ENCODE results near the gene CDH4.
A peak's percentile ranks its signal among the peaks of the same experiment; 100 is the strongest.

Gene CDH4

DNA sequence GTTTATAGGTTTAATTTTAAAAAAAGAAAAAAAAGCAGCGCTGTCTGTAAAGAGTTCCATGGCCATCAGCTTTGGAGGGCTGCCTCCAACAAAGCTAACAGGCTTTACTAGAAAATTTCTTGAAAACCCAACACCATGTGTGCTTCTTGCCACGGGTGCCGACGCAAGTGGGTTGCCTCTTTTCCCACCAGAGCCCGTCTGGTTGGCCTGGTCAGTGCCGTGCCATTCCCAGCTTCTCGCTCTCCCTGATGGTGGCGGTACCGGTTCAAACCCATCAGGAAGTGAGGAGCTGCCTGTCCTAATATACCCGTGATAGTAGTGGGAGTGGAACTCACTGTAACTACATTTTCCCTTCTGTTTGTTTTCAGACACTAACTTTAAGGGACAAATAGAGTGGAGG, 73.7 kb downstream of the CDH4 start:
- no peak for DNase-seq (ENCODE audit: low read depth in 2 of 2)

DNA sequence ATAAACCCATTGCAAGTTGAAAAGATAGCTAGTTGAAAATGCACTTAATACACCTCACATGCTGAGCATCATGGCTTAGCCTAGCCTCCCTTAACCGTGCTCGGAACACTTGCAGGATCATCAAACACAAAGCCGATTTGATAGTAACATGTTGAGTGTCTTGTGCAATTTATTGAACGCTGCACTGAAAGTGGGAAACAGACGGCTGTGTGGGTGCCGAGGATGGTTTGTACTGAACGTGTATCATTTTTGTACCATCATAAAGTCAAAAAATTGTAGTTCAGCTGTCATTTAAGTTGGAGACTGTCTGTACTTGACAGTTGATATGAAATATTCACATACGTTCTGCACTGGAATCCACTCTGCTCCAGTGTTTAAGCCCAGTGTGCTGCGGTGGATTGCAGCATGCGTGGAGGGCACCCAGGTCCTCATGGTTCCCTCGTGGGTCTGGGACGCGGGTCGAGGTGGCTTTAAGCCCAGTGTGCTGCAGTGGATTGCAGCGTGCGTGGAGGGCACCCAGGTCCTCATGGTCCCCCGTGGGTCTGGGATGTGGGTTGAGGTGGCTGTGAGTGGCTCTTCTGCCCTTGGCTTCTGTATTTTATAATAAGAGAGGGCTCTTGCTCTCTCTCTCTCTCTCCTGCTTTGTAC, 77.0 kb downstream of the CDH4 start:
- DNase-seq (ENCODE audit: low read depth in 2 of 2): no peak

DNA sequence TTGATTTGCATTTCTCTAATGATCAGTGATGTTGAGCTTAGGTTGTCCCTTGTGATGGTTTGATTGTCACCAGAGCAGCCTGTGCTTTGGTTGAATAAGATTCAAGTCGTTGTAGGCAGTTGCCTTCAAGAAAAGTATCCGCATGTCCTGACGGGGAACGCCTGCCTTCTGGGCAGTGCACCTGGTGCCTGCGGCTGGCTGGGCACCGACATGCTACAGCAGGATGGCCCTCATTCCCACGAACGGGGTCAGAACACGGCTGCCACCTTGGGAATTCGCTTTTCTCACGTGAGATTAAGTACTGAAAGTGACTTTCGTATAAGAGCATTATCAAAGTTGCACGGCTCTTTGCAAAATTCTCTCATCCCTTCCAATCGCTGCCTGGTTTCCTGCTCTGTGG, 78.4 kb downstream of the CDH4 start:
- DNase-seq (ENCODE audit: low read depth in 2 of 2): no peak

DNA sequence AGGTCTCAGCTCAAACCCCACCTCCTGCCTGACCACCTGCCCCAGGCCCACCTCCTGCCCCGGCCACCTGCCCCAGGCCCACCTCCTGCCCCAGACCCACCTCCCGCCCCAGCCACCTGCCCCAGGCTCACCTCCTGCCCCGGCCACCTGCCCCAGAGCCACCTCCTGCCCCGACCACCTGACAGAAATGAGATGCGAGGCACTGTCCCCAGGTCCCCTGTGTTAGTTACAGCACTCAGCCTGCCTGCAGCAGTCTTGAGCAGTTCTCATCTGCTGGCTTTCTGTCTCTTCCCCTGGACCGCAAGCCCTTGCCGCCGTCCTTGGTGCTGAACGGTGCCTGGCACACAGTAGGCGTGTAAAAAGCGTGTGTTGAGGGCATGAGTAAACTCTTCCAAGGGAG, 79.5 kb downstream of the CDH4 start:
- no peak for DNase-seq (ENCODE audit: low read depth in 2 of 2)

DNA sequence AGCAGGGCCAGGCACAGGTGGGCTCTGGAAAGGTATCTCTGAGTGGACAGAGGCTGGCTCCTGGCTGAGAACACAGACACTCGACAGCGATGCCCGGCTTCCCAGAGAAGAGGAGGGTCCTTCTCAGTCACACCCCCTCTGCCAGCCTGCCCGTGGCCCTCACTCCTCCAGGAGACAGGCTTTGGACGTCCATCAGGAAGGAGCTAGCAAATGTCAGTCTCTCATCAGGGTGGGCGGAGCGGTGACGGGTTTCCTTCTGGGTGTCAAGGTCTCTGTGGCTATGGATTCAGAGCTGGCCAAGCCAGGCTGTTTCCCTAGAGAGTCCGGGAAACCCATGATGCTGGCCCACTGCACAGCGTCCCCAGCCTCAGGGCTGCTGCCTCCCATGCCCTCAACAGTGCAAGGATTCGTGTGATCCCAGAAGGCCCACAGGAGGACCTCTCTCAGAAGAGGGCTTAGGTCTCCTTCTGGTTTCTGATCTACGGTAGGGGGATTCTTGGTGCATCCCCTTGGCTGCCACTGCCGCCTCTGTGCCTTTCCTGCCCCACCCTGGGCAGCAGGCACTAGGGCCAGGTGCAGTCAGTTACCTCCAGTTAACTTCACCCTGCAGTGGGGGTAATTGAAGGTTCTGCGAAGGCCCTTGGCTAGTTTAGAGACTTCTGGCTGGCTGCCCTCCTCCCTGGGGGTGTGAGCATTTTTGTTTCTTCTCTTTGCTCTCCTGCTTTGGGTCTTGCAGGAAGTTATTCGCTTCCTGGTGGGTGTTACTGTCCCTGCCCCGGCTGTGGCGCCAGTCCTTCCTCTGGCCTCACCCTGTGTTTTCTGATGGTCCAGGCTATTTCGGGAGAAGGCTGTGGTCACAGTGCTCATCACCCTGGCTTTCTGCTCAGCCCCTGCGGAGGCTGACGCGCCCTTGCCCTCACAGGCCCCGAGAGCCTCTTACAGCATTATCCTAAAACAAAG, 80.2 kb downstream of the CDH4 start:
- no peak for DNase-seq (ENCODE audit: low read depth in 2 of 2)

DNA sequence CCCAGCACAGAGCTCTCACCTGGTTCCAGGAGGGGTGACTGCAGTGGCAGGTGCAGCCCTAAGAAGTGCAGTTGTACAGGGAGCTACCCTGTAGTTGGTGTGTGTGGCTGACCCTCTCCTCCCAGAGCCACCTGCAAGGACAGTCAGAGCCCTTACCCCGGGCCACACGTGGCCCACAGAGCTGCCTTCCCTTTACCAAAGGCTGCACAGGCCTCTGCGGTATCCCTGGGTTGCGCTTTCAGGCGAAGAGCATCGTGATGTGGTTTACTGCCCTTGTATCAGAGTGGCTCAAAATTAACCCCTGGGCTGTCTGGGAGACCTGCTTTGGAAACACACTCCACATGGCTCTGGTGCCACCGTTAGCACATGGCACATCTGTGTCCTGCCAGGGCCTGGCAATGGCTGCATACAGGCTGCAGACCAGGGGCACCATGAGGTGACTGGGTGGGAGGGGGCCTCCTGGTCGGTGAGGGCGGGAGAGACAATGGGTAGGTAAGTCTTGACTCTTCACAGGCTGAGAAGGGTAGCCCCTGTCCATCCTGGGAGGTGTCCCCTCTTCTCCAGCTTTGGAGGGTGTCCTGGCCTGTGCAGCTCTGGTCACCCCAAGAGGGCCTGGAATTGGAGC, 81.5 kb downstream of the CDH4 start:
- DNase-seq (ENCODE audit: low read depth in 2 of 2): no peak

DNA sequence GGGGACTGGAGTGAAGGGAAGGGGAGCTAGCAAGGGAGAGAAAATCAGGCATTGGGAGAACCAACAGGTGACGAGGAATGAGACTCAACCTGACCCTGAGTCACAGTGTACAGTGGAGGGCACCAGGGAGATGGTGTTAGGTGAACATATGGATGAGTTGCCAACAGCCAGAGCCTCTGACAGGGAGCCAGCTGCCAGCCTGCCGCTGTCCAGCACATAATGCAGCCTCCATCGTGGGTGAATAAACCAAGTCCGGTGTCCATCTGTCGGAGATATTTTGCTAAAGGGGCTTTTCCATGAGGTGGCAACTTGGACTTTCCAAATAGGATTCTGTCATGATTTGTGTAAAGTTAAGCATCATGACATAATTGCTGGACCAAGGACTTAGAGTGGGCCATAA, 88.1 kb downstream of the CDH4 start:
- DNase-seq (ENCODE audit: low read depth in 2 of 2): no peak

DNA sequence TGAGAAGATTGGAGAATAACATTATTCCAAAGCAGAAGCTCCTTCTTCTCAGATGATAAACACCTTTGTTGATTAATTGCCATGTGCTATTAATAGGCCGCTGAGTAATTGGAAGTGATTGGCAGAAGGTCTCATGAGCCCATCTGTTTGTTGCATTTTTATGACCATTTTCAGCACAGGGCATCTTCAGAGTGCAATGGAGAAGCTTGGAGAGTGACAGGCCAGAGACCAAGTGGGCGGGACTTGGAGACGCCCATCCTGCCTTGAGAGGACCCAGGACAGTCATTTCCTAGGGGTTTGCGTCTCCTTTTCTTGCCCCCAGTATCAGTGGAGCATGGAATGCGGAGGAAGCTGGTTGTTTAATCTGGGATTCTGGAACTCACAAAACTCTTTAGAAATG, 89.5 kb downstream of the CDH4 start:
- no peak for DNase-seq (ENCODE audit: low read depth in 2 of 2)

DNA sequence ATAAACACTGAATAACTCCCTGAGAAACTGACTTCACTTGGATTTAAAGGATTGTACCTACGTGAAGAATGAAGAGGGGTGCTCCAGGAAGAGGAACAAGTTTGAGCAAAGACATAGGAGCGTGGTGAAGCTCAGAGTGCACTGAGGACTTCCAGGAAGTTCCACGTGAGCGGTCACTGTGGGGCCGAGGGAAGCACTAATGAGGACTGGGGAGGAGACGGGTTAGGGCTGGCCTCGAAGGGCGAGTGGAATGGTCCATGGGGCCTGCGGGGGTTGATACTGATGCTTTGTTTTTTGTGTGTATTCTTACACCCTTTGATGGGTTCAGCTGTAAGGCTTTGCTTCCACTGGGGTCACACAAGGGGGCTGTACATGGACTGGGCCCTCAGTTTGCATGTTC, 91.9 kb downstream of the CDH4 start:
- DNase-seq (ENCODE audit: low read depth in 2 of 2): no peak

DNA sequence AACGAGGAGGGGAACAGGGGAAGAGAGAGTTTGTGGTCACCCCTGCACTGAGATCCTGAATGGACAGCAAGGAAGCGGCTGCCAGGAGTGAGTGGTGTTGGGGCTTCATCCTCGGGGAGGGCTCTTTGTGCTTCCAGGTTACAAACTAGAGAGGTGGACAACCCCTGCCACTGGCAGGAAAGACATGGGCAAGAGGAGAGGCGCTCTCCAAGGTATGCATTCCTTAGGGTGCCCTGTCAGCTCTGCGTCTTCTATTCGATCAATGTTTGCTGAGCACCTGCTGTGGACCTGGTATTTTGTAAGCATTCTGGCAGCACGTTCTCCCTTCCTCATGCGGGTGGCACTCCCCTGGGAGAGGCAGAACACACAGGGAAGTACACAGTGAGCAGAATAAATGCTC, 93.6 kb downstream of the CDH4 start:
- DNase-seq (ENCODE audit: low read depth in 2 of 2): no peak

DNA sequence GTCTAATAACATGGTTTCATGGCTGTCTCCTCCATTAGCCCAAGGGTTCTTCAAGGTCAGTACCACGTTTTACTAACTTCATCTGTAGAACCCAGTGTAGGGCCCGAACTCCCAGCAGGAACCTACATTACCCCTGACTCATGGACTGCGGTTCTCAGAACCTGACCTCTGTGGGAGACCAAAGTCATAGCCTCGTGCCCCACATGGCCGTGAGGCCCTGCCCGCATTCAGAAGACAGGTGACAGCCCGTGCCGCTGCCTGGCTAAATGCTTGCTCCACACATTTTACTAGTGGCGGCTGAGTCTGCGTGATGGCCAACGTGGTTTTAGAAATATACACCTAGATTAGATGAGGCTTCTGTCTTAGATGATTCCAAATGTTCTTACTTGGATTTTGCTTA, 94.9 kb downstream of the CDH4 start:
- no peak for DNase-seq (ENCODE audit: low read depth in 2 of 2)

DNA sequence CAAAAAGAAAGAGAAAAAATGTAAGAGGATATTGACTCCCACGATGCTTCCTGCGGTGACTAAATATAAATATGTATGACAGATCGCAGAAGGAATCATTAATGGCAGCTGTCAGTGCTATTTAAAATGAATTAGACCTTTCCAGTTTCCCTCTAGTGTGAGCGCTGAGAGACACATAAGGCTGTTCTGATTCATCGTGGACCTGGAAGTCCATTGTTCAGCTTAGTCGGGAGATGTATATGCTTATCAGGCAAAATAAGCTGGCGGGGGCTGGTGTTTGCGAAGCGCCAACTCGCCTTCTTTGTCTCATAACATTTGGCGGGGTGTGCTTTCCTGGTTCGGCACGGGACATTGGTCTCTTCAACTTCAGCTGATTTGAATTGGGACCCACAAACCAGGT, 95.4 kb downstream of the CDH4 start:
- no peak for DNase-seq (ENCODE audit: low read depth in 2 of 2)

DNA sequence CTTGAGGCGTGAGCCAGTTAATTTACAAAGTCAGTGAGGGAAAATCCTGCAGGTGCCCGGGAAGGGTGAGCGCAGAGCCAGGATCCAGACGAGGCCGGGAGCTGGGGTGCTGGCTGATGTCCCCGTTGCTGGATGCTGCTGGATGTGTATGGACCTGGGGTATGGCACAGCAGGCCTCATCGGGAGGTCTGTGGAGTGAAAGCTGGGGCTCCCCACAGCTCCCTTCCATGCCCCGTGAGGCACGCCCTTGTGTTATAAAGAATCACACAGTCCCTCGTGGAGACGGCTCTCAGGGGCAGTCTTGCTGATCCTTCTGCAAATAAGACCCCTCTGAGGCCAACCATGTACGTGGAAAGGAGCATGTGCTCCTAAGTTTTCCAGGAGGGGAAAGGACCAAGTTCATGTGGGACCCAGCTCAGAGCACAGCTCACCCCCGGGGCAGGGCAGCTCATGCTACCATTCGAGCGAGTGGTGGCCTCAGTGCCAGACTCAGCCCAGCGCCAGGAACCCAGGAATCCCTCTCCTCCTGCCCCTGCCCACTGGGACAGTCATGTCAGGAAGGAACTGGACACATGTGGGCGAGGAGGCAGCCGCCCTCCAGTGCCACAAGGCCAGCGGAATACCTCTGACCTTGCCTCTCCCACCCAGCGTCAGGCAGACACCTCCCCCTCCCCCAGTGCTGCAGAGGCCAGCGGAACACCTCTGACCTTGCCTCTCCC, 97.5 kb downstream of the CDH4 start:
- DNase-seq (ENCODE audit: low read depth in 2 of 2): no peak

DNA sequence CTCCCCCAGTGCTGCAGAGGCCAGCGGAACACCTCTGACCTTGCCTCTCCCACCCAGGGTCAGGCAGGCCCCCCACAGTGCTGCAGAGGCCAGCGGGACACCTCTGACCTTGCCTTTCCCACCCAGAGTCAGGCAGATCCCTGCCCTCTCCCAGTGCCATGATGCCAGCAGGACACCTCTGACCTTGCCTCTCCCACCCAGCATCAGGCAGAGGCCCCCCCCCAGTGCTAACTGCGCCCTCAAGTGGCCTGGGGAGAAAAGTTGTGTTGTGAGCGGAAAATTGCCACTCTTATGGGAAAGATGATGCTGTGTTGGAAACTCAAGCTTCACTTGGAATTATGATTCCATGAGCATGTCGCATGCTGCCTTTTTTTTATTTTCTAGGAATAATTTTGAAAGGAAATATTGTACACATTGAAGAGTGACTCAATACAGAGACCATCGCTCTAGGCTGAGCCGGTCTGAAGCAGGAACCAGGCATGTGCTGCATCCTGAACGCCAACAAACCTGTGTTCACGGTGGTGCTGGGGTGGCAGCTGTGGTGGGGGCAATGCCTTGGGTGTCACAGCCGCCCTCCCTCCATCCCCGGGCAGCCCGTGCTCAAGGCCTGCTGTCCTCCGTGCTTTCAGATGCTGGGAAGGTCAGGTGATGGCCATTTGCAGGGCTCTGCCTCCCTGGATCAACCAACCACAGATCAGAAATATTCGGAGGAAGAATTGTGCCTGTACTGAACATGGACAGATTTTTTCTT, 98.6 kb downstream of the CDH4 start:
- no peak for DNase-seq (ENCODE audit: low read depth in 2 of 2)

DNA sequence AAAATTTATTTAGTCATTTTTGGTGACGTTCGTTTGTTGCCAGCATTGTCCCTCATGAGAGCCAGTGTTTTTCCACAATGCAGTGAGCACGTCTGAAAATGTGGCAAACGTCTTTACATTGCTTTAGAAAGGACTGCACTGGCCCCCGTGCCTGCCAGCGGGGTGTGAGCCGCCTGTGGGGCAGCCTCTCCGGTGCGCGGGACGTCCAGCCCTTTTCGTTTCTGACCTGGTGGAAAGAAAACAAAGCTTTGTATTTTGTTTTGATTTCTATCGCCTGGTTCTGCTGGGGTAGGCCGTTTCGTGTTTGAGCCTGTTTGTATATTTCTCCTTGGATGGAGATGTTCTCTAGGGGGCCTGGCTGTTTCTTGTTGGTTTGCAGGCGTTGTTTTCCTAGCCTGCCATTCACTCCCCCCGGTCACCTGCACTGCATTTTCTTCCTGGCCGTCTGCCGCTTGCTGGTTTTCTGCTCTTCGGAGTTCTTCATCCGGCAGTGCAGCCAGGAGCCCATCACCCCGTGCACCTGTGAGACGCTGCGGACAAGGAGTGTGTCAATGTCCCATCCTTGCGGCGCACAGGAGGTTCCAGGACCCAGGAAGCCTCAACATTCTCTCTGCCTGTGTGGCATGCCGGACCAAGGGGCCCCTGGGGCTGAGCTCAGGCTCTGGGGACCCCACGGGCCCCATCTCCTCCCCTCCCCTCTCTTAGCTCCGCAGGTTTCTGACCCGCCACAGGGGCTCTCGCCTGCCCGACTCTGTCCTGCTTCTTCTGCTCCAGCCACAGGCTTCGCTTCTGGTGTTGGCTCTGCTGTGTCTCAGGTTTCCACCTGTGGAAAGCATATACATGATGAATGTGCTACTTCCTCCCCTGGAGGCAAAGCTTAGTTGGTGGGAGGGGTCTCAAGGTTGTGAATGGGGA, 100.5 kb downstream of the CDH4 start:
- no peak for DNase-seq (ENCODE audit: low read depth in 2 of 2)

DNA sequence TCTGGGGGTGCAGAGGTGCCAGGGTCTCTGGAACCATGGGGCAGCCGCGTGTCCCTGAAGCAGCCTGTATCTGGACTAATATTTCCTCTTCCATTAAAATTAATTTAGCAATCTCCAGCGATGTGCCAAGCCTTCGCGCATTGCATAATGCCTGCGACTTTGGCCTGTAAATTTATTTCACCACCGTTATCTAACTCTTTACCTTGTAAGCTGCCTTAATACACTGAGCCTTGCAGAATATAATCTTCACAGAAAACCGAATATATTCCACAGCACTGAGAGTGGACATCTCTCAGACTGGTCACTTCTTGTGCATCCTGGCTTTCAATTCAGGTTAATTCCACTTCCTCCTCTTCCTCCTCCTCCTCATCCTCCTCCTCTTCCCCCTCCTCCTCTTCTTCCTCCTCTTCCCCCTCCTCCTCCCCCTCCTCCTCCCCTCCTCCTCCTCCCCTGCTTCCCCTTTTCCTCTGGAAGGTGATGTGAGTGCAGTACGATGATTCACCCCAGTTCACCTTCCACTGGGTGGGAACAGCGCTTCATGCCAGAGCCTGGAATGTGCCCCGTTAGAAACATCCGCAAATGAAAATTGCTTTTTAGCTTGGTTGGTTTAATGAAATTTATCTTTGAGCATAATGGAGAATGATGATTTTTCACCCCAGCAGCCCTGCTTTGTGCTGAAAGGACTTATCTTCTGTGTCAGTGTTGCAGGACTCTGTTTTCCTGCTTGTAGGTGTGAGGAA, 101.4 kb downstream of the CDH4 start:
- peak in 1 of 2 experiments; percentile 8 for DNase-seq (ENCODE audit: low read depth in 2 of 2)

DNA sequence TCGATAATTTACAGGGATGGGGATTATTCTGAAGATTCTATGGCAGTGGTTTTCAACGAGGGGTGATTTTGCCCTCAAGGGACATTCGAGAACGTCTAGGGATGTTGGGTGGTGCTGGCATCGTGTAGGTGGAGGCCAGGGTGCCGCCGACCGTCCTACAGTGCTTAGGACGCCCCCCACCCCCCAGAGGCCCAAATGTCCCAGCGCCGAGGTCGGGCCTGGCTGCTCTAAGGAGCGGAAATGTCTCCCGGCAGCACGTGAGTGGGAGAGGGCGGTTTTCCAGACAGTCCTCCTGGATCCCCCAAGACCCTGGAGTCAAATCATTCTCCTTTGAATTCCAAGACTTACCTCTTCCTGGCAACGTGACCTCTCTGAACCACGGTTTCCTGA, 101.9 kb downstream of the CDH4 start:
- DNase-seq (ENCODE audit: low read depth in 2 of 2): no peak

DNA sequence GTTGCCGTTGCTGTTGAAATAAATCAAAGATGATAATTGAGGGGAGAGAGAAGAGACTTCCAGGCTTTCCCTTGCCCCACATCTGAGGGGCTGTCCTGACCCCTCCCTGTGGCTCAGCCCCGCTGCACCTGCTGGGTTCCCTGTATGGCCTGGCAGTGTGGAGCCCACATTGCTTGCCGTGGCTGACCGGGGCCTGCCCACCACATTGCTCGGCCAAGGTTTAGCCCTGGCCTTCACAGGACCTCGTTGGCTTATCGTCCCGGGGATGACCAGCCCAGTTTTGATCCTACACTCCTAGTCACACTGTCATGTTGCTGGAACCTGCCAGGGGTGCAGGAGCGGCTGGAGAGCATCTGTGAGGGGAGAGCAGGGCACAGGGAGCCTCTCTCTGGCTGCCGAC, 102.4 kb downstream of the CDH4 start:
- DNase-seq (ENCODE audit: low read depth in 2 of 2): no peak

DNA sequence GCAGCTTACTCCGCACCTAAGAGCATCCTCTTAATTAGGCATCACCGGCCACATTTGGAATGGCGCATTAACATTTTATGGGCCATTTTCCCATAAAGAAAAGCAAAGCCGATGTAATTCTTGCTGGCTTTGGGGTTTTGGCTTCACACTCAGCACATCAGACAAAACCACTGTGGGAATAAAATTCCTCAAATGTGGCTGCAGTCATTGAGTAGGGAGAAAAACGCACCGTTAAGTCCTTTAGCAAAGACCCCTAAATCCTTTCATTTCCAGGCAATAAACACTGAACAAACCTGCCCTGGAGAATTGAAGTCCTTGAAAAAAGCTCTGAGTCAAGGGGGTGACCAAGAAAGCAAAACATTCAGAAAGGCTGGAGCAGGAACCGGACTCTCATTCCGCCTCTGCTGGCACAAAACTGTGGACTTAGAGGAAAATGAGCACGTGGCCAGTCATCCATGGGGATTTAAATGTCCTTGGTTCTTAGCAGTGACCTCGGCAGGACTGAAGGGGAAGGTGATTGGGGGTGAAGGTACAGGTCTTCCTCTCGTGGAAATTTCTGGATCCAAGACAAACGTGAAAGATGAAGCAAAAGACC, 102.9 kb downstream of the CDH4 start:
- DNase-seq (ENCODE audit: low read depth in 2 of 2): no peak

Data from fibroblast of skin of left quadriceps (primary cell).